GM23338 (cell line): ENCODE measurements around the gene STPG1. TPM values are rescaled to one million over a fixed set of nuclear protein-coding genes. Genes with fewer than 3 reads are reported as not detected.
A peak's percentile ranks its signal among the peaks of the same experiment; 100 is the strongest.

Experiments used
- ATAC-seq: fragments of 200-7000 bp; cut with Tn5 transposase; 3 replicates; pipeline ENCODE4 v1.9.1; 2020
- DNase-seq: peaks from one replicate; pipeline ENCODE4 v3.0.0-alpha.2; 2015; ENCODE audit warnings: low spot score
- H2AFZ ChIP-seq: fragments of 200-600 bp; sonication (generic); 2 replicates; pipeline ENCODE4 v1.8.0; 2016; ENCODE audit warnings: antibody characterized with exemption, mild to moderate bottlenecking, moderate library complexity
- H3F3A ChIP-seq: fragments of 200-600 bp; sonication (generic); replicated peaks from 2 replicates; pipeline ENCODE4 v1.8.0; 2017; ENCODE audit warnings: antibody characterized with exemption, mixed run types, low read depth
- H3K27ac ChIP-seq: fragments of 200-600 bp; sonication (generic); 2 replicates; pipeline ENCODE4 v1.6.1; 2016; ENCODE audit warnings: low read depth
- H3K27me3 ChIP-seq: fragments of 200-600 bp; sonication (generic); 2 replicates; pipeline ENCODE4 v1.8.0; 2016; ENCODE audit warnings: mild to moderate bottlenecking, mixed run types, moderate library complexity; ENCODE audit not compliant: insufficient read depth
- H3K36me3 ChIP-seq: fragments of 200-600 bp; sonication (generic); 2 replicates; pipeline ENCODE4 v1.8.0; 2016; ENCODE audit warnings: mild to moderate bottlenecking; ENCODE audit not compliant: insufficient read depth
- H3K4me1 ChIP-seq: fragments of 200-600 bp; sonication (generic); 2 replicates; pipeline ENCODE4 v1.8.0; 2016; ENCODE audit warnings: mild to moderate bottlenecking, moderate library complexity; ENCODE audit not compliant: insufficient read depth
- H3K4me2 ChIP-seq: fragments of 200-600 bp; sonication (generic); 2 replicates; pipeline ENCODE4 v1.7.1; 2017; ENCODE audit warnings: mixed run types
- H3K4me3 ChIP-seq: fragments of 200-600 bp; sonication (generic); 2 replicates; pipeline ENCODE4 v1.6.1; 2016; ENCODE audit warnings: mixed run types
- H3K79me2 ChIP-seq: fragments of 200-600 bp; sonication (generic); replicated peaks from 2 replicates; pipeline ENCODE4 v1.8.0; 2017; ENCODE audit warnings: mild to moderate bottlenecking; ENCODE audit not compliant: insufficient read depth
- H3K9me2 ChIP-seq: fragments of 200-600 bp; sonication (generic); 2 replicates; pipeline ENCODE4 v1.8.0; 2017; ENCODE audit not compliant: insufficient read depth
- H4K20me1 ChIP-seq: fragments of 200-600 bp; sonication (generic); replicated peaks from 2 replicates; pipeline ENCODE4 v1.8.0; 2017; ENCODE audit warnings: mild to moderate bottlenecking; ENCODE audit not compliant: insufficient read depth
- H3K27ac Mint-ChIP-seq: 2 replicates; pipeline ENCODE4 v1.8.0; 2020; ENCODE audit warnings: inconsistent platforms, mild to moderate bottlenecking, moderate library complexity, mixed read lengths
- H3K27me3 Mint-ChIP-seq: 3 replicates; pipeline ENCODE4 v1.8.0; 2022; ENCODE audit warnings: low read depth, mild to moderate bottlenecking, moderate library complexity, mixed read lengths, inconsistent platforms; ENCODE audit not compliant: insufficient read depth, poor library complexity
- H3K36me3 Mint-ChIP-seq: 3 replicates; pipeline ENCODE4 v1.8.0; 2021; ENCODE audit warnings: low read depth, mild to moderate bottlenecking, inconsistent platforms, moderate library complexity, mixed read lengths
- H3K4me1 Mint-ChIP-seq: 3 replicates; pipeline ENCODE4 v1.8.0; 2020; ENCODE audit warnings: mild to moderate bottlenecking, inconsistent platforms, mixed read lengths
- H3K4me3 Mint-ChIP-seq: 3 replicates; pipeline ENCODE4 v1.8.0; 2021; ENCODE audit warnings: moderate library complexity, mild to moderate bottlenecking, inconsistent platforms, mixed read lengths
- H3K9me3 Mint-ChIP-seq: 3 replicates; pipeline ENCODE4 v1.8.0; 2020; ENCODE audit warnings: moderate library complexity, mild to moderate bottlenecking, inconsistent platforms, mixed read lengths
- CREB1 ChIP-seq: fragments of 250-450 bp; sonication (Bioruptor Pico); IDR thresholded peaks from 2 replicates; pipeline ENCODE4 v1.5.0; 2020; ENCODE audit warnings: low read depth, mild to moderate bottlenecking, moderate library complexity
- EZH2 ChIP-seq: fragments of 200-600 bp; sonication (generic); IDR thresholded peaks from one replicate; pipeline ENCODE4 v1.8.0; 2017; ENCODE audit warnings: antibody characterized with exemption, mild to moderate bottlenecking, low read depth; ENCODE audit not compliant: unreplicated experiment
- NANOG ChIP-seq: IDR thresholded peaks from 2 replicates; pipeline ENCODE4 v1.6.1; 2016; ENCODE audit warnings: antibody characterized with exemption, borderline replicate concordance
- POLR2AphosphoS5 ChIP-seq: IDR thresholded peaks from 2 replicates; pipeline ENCODE4 v1.6.1; 2016; ENCODE audit warnings: antibody characterized with exemption, low read depth
- STAT1 ChIP-seq: IDR thresholded peaks from one replicate; pipeline ENCODE4 v1.6.1; 2016; ENCODE audit warnings: antibody characterized with exemption; ENCODE audit not compliant: unreplicated experiment
- ZNF114 ChIP-seq: fragments of 250-450 bp; sonication (Bioruptor Pico); IDR thresholded peaks from 2 replicates; pipeline ENCODE4 v1.5.0; 2020; ENCODE audit warnings: mild to moderate bottlenecking, moderate library complexity
- polyA plus RNA-seq: library from polyadenylated mRNA; unstranded; fragments of >200 nt; fragmentation: Nextera tagmentation; extraction: Ambion mirVana; gene quantifications from 2 replicates; pipeline ENCODE4 v1.2.1, GENCODE V29; 2016
- total RNA-seq: library from RNA; depleted of rRNA; stranded (reverse); fragments of >200 nt; shearing (Covaris generic); gene quantifications from 2 replicates; pipeline ENCODE4 v1.2.3, GENCODE V29; 2014
- TF ChIP-seq, protein P1 (sequence below), 2 experiments: fragments of 200-600 bp in 1 of 2; sonication (generic) in 1 of 2; conservative IDR thresholded peaks; 2 replicates each; pipeline versions ENCODE4 v1.5.1 to v1.6.1; 2016 to 2017; ENCODE audit warnings: antibody characterized with exemption in 2 of 2, low read depth in 2 of 2, mild to moderate bottlenecking in 2 of 2, moderate library complexity in 1 of 2
- TF ChIP-seq, protein P2 (sequence below): IDR thresholded peaks from one replicate; pipeline ENCODE4 v1.6.1; 2018; ENCODE audit warnings: antibody characterized with exemption; ENCODE audit not compliant: unreplicated experiment
- TF ChIP-seq, protein P3 (sequence below): IDR thresholded peaks from 2 replicates; pipeline ENCODE4 v1.6.1; 2016; ENCODE audit warnings: antibody characterized with exemption

The STPG1 gene
- total and polyA plus RNA-seq, 2 experiments from 2014 or later, result 8.2 to 11.4 TPM

DNA sequence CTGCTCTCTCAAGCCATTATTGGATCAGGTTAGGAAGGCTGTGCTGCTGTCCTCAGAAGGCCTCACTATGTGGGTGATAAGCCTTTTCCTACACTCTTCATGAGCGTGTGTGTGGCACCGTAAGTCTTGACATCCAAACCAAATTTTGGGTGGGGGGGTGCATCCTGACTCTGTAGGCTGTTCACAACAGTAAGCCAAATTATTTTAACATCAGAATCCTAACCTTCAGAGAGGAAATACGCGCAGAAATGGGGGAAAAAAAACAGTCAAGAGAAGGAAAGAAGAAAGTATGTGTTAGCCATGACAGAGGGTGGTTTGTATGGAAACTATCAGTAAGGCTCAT, 21.0 kb downstream of the STPG1 start:
- ATAC-seq, result no peak
- TF ChIP-seq, protein P1, sequence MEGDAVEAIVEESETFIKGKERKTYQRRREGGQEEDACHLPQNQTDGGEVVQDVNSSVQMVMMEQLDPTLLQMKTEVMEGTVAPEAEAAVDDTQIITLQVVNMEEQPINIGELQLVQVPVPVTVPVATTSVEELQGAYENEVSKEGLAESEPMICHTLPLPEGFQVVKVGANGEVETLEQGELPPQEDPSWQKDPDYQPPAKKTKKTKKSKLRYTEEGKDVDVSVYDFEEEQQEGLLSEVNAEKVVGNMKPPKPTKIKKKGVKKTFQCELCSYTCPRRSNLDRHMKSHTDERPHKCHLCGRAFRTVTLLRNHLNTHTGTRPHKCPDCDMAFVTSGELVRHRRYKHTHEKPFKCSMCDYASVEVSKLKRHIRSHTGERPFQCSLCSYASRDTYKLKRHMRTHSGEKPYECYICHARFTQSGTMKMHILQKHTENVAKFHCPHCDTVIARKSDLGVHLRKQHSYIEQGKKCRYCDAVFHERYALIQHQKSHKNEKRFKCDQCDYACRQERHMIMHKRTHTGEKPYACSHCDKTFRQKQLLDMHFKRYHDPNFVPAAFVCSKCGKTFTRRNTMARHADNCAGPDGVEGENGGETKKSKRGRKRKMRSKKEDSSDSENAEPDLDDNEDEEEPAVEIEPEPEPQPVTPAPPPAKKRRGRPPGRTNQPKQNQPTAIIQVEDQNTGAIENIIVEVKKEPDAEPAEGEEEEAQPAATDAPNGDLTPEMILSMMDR (conservative IDR thresholded peaks at IDR 0.05; ENCODE audit: low read depth in 2 of 2), result no peak
- no peak for TF ChIP-seq ZNF114 (CRISPR knock-in tag)
- TF ChIP-seq, protein P2, sequence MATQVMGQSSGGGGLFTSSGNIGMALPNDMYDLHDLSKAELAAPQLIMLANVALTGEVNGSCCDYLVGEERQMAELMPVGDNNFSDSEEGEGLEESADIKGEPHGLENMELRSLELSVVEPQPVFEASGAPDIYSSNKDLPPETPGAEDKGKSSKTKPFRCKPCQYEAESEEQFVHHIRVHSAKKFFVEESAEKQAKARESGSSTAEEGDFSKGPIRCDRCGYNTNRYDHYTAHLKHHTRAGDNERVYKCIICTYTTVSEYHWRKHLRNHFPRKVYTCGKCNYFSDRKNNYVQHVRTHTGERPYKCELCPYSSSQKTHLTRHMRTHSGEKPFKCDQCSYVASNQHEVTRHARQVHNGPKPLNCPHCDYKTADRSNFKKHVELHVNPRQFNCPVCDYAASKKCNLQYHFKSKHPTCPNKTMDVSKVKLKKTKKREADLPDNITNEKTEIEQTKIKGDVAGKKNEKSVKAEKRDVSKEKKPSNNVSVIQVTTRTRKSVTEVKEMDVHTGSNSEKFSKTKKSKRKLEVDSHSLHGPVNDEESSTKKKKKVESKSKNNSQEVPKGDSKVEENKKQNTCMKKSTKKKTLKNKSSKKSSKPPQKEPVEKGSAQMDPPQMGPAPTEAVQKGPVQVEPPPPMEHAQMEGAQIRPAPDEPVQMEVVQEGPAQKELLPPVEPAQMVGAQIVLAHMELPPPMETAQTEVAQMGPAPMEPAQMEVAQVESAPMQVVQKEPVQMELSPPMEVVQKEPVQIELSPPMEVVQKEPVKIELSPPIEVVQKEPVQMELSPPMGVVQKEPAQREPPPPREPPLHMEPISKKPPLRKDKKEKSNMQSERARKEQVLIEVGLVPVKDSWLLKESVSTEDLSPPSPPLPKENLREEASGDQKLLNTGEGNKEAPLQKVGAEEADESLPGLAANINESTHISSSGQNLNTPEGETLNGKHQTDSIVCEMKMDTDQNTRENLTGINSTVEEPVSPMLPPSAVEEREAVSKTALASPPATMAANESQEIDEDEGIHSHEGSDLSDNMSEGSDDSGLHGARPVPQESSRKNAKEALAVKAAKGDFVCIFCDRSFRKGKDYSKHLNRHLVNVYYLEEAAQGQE, result no peak
- TF ChIP-seq CREB1 (CRISPR knock-in tag), result no peak
- TF ChIP-seq, protein P3, sequence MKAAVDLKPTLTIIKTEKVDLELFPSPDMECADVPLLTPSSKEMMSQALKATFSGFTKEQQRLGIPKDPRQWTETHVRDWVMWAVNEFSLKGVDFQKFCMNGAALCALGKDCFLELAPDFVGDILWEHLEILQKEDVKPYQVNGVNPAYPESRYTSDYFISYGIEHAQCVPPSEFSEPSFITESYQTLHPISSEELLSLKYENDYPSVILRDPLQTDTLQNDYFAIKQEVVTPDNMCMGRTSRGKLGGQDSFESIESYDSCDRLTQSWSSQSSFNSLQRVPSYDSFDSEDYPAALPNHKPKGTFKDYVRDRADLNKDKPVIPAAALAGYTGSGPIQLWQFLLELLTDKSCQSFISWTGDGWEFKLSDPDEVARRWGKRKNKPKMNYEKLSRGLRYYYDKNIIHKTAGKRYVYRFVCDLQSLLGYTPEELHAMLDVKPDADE, result no peak
- no peak for TF ChIP-seq POLR2AphosphoS5
- TF ChIP-seq NANOG, result no peak
- no peak for TF ChIP-seq STAT1
- TF ChIP-seq EZH2, result no peak
- peaks cover 6% of the 10 kb centered on the region; the same call in 1 of the 2 replicates for H3F3A ChIP-seq
- H3K4me1 ChIP-seq, result peaks cover 21% of the 10 kb centered on the region
- Mint-ChIP-seq H3K4me1 (peaks cover 31% of the 10 kb centered on the region), H3K27me3 (peaks cover 12% of the 10 kb centered on the region), H3K27ac (peak overlapping the region; percentile 79), H3K9me3 (no peaks in the 10 kb centered on the region), H3K4me3 (no peak overlapping the region), H3K36me3 (peaks cover 3% of the 10 kb centered on the region; the same call in 1 of the 3 replicates)
- no peak for DNase-seq
- H3K9me2 ChIP-seq, result no peaks in the 10 kb centered on the region
- no peaks in the 10 kb centered on the region for H4K20me1 ChIP-seq
- H3K79me2 ChIP-seq, result no peaks in the 10 kb centered on the region
- no peaks in the 10 kb centered on the region for H3K27me3 ChIP-seq
- no peaks in the 10 kb centered on the region for H3K36me3 ChIP-seq
- H2AFZ ChIP-seq, result no peak overlapping the region
- H3K27ac ChIP-seq, result peak overlapping the region; percentile 78
- H3K4me3 ChIP-seq, result no peak overlapping the region
- H3K4me2 ChIP-seq, result peak overlapping the region; percentile 49
